Stomach smooth muscle (tissue), 2 donors: ENCODE results near the gene ZNF326.
"Not testable (repeated sequence)": the region's sequence is repeated elsewhere in the genome, so short reads cannot be mapped to it uniquely, and the experiment has no call there.

Experiments used
- H3K27ac ChIP-seq: one replicate; pipeline ENCODE4 v1.7.0; 2013; ENCODE audit warnings: mild to moderate bottlenecking, low read length, inconsistent platforms
- H3K27me3 ChIP-seq, 2 donors: one replicate each; pipeline ENCODE4 v1.7.0; 2013; ENCODE audit warnings: low read length in 2 of 2; ENCODE audit not compliant: insufficient read depth in 2 of 2, control insufficient read depth in 1 of 2
- H3K36me3 ChIP-seq, 2 donors: one replicate each; pipeline ENCODE4 v1.7.0; 2013; ENCODE audit warnings: low read length in 2 of 2; ENCODE audit not compliant: control insufficient read depth in 2 of 2, insufficient read depth in 2 of 2
- H3K4me1 ChIP-seq: one replicate; pipeline ENCODE4 v1.7.0; 2013; ENCODE audit warnings: low read length; ENCODE audit not compliant: control insufficient read depth, insufficient read depth
- H3K4me3 ChIP-seq, 2 donors: one replicate each; pipeline ENCODE4 v1.7.0; 2013; ENCODE audit warnings: low read length in 2 of 2
- H3K9ac ChIP-seq, 2 donors: one replicate each; pipeline ENCODE4 v1.7.0; 2013; ENCODE audit warnings: low read length in 2 of 2, mild to moderate bottlenecking in 1 of 2
- H3K9me3 ChIP-seq, 2 donors: one replicate each; pipeline ENCODE4 v1.7.0; 2013; ENCODE audit warnings: low read length in 2 of 2; ENCODE audit not compliant: control insufficient read depth in 2 of 2
- donor health status: healthy.
- donor health status: Pancreatic carcinoma.

ZNF326 gene

GRCh38 chr1:90045853-90046563 is 51.1 kb downstream of the ZNF326 start:
- Histone ChIP-seq H3K9ac (no peak overlapping the region), H3K9me3 (no peaks in the 10 kb centered on the region), H3K27me3 (no peaks in the 10 kb centered on the region), H3K4me1 (no peaks in the 10 kb centered on the region), H3K4me3 (no peak overlapping the region), H3K27ac (no peak overlapping the region), H3K36me3 (no peaks in the 10 kb centered on the region)

- Histone ChIP-seq H3K9ac (no peak overlapping the region), H3K27ac (no peak overlapping the region), H3K27me3 (no peaks in the 10 kb centered on the region), H3K4me3 (no peak overlapping the region), H3K4me1 (no peaks in the 10 kb centered on the region), H3K9me3 (no peaks in the 10 kb centered on the region), H3K36me3 (no peaks in the 10 kb centered on the region)
Measured at GRCh38 chr1:90046635-90047034, 51.7 kb downstream of the ZNF326 start.

- Histone ChIP-seq H3K9me3 (no peaks in the 10 kb centered on the region), H3K27ac (no peak overlapping the region), H3K9ac (no peak overlapping the region)
Measured at GRCh38 chr1:90048043-90048442, 53.1 kb downstream of the ZNF326 start.

GRCh38 chr1:90062700-90063643 is 68.1 kb downstream of the ZNF326 start:
- not testable (repeated sequence) for H3K4me1 ChIP-seq, H3K36me3 ChIP-seq, H3K27me3 ChIP-seq, H3K4me3 ChIP-seq, H3K27ac ChIP-seq, H3K9me3 ChIP-seq, H3K9ac ChIP-seq

More at GRCh38 chr1:90048043-90048442, 53.1 kb downstream of the ZNF326 start:
- Histone ChIP-seq H3K27me3 (no peaks in the 10 kb centered on the region), H3K4me3 (no peak overlapping the region), H3K4me1 (no peaks in the 10 kb centered on the region), H3K36me3 (no peaks in the 10 kb centered on the region)

GRCh38 chr1:90064109-90064508 is 69.2 kb downstream of the ZNF326 start:
- H3K27me3 ChIP-seq, H3K4me3 ChIP-seq, H3K9me3 ChIP-seq, H3K36me3 ChIP-seq, H3K9ac ChIP-seq, H3K27ac ChIP-seq, H3K4me1 ChIP-seq: not testable (repeated sequence)

GRCh38 chr1:90067194-90067931 is 72.5 kb downstream of the ZNF326 start:
- Histone ChIP-seq H3K4me1 (no peaks in the 10 kb centered on the region), H3K36me3 (no peaks in the 10 kb centered on the region), H3K27me3 (peaks cover 0 to 3% of the 10 kb centered on the region in 2 donors), H3K27ac (no peak overlapping the region), H3K9me3 (peaks cover 0 to 8% of the 10 kb centered on the region in 2 donors), H3K4me3 (no peak overlapping the region), H3K9ac (no peak overlapping the region)

GRCh38 chr1:90068611-90069280 is 73.8 kb downstream of the ZNF326 start:
- no peak overlapping the region for H3K9ac ChIP-seq
- H3K4me1 ChIP-seq, result no peaks in the 10 kb centered on the region
- H3K27ac ChIP-seq, result no peak overlapping the region
- peaks cover 0 to 2% of the 10 kb centered on the region in 2 donors for H3K27me3 ChIP-seq
- H3K36me3 ChIP-seq, result no peaks in the 10 kb centered on the region
- H3K4me3 ChIP-seq, result no peak overlapping the region
- peaks cover 0 to 6% of the 10 kb centered on the region in 2 donors for H3K9me3 ChIP-seq

- Histone ChIP-seq H3K27ac (no peak overlapping the region), H3K27me3 (no peaks in the 10 kb centered on the region), H3K36me3 (no peaks in the 10 kb centered on the region), H3K9ac (no peak overlapping the region), H3K4me1 (no peaks in the 10 kb centered on the region), H3K4me3 (no peak overlapping the region), H3K9me3 (peaks cover 0 to 3% of the 10 kb centered on the region in 2 donors)
Measured at GRCh38 chr1:90074137-90074536, 79.2 kb downstream of the ZNF326 start.

GRCh38 chr1:90074566-90074965 is 79.7 kb downstream of the ZNF326 start:
- no peaks in the 10 kb centered on the region for H3K27me3 ChIP-seq
- H3K9me3 ChIP-seq, result peaks cover 0 to 3% of the 10 kb centered on the region in 2 donors
- H3K4me3 ChIP-seq, result no peak overlapping the region
- no peak overlapping the region for H3K9ac ChIP-seq
- H3K27ac ChIP-seq, result no peak overlapping the region
- H3K4me1 ChIP-seq, result no peaks in the 10 kb centered on the region
- no peaks in the 10 kb centered on the region for H3K36me3 ChIP-seq

- H3K27me3 ChIP-seq, result no peaks in the 10 kb centered on the region
- no peak overlapping the region for H3K27ac ChIP-seq
- no peaks in the 10 kb centered on the region for H3K4me1 ChIP-seq
- no peak overlapping the region for H3K9ac ChIP-seq
- no peaks in the 10 kb centered on the region for H3K9me3 ChIP-seq
- H3K4me3 ChIP-seq, result no peak overlapping the region
- H3K36me3 ChIP-seq, result no peaks in the 10 kb centered on the region
Measured at GRCh38 chr1:90074970-90075391, 80.1 kb downstream of the ZNF326 start.
